NT2/D1 (cell line): ENCODE measurements around the gene NOTCH2.

Experiments used
- YY1 ChIP-seq: IDR thresholded peaks from 2 replicates; pipeline ENCODE4 v1.6.1; 2011; ENCODE audit not compliant: insufficient read length, insufficient read depth
- ZNF274 ChIP-seq: IDR thresholded peaks from 2 replicates; pipeline ENCODE4 v1.6.1; 2011; ENCODE audit warnings: mild to moderate bottlenecking, low read depth, low read length

GRCh38 chr1:119893238-119893791, 176.1 kb downstream of the NOTCH2 start:
- TF ChIP-seq YY1 (no peak), ZNF274 (no peak)
